Measurements from ENCODE around the gene FOXK1. TPM values are rescaled to one million over a fixed set of nuclear protein-coding genes. Genes with fewer than 3 reads are reported as not detected.
A peak's percentile ranks its signal among the peaks of the same experiment; 100 is the strongest.

The FOXK1 gene
- total RNA-seq, 1 donor from 2014 or later: 37.9 TPM

GRCh38 chr7:4738711-4739527 is 56.8 kb downstream of the FOXK1 start:
- peaks cover 65% of the 10 kb centered on the region for H3K4me1 Mint-ChIP-seq (ENCODE audit: low read depth)

GRCh38 chr7:4739528-4739992 is 57.5 kb downstream of the FOXK1 start:
- Mint-ChIP-seq H3K27me3 (ENCODE audit: insufficient read depth) (no peaks in the 10 kb centered on the region), H3K4me3 (peak overlapping the region; percentile 81), H3K27ac (peak overlapping the region; percentile 55), H3K9me3 (no peaks in the 10 kb centered on the region), H3K36me3 (ENCODE audit: low read depth) (peaks cover 21% of the 10 kb centered on the region), H3K4me1 (ENCODE audit: low read depth) (peaks cover 66% of the 10 kb centered on the region)
- no peak for DNase-seq (ENCODE audit: low spot score)
- intact Hi-C loops (cut with micrococcal nuclease): no loop called here

More at GRCh38 chr7:4738711-4739527, 56.8 kb downstream of the FOXK1 start:
- Mint-ChIP-seq H3K27ac (peak overlapping the region; percentile 55), H3K9me3 (no peaks in the 10 kb centered on the region), H3K27me3 (ENCODE audit: insufficient read depth) (no peaks in the 10 kb centered on the region), H3K36me3 (ENCODE audit: low read depth) (peaks cover 20% of the 10 kb centered on the region), H3K4me3 (peak overlapping the region; percentile 81)
- DNase-seq (ENCODE audit: low spot score): no peak
- intact Hi-C loops (cut with micrococcal nuclease): no loop called here

GRCh38 chr7:4740796-4741195 is 58.7 kb downstream of the FOXK1 start:
- peaks cover 21% of the 10 kb centered on the region for H3K36me3 Mint-ChIP-seq (ENCODE audit: low read depth)
- peaks cover 69% of the 10 kb centered on the region for H3K4me1 Mint-ChIP-seq (ENCODE audit: low read depth)
- no peaks in the 10 kb centered on the region for H3K9me3 Mint-ChIP-seq
- H3K27me3 Mint-ChIP-seq (ENCODE audit: insufficient read depth): no peaks in the 10 kb centered on the region
- intact Hi-C loops (cut with micrococcal nuclease): no loop called here
- H3K4me3 Mint-ChIP-seq: no peak overlapping the region
- no peak overlapping the region for H3K27ac Mint-ChIP-seq
- no peak for DNase-seq (ENCODE audit: low spot score)

DNA sequence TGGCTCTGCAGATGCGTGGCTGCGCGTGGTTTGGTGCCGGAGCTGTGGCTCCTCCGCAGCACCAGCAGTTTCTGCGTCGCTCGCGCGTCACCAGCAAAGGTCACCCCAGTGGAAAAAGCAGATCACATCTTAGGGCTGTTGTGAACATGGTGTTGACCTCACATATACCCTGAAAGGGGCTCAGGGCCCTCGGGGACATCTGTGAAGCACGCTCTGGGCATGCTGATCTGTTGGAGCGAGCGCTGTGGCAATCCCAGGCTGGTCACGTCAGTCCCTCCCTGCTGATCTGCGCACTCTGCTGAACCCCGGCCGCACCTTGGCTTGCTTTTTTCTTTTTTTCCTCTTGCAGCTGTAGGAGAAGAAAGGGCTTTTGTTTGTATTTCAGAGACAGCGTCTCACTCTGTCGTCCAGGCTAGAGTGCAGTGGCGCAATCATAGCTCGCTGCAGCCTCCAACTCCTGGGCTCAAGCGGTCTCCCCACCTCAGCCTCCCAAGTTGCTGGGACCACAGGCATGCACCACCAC is 60.0 kb downstream of the FOXK1 start:
- no peaks in the 10 kb centered on the region for H3K27me3 Mint-ChIP-seq (ENCODE audit: insufficient read depth)
- no peak for DNase-seq (ENCODE audit: low spot score)
- H3K4me1 Mint-ChIP-seq (ENCODE audit: low read depth): peaks cover 69% of the 10 kb centered on the region
- intact Hi-C loops (cut with micrococcal nuclease): no loop called here
- H3K36me3 Mint-ChIP-seq (ENCODE audit: low read depth): peaks cover 29% of the 10 kb centered on the region
- H3K9me3 Mint-ChIP-seq: no peaks in the 10 kb centered on the region
- no peak overlapping the region for H3K4me3 Mint-ChIP-seq
- peak overlapping the region; percentile 68 for H3K27ac Mint-ChIP-seq

- no peak for DNase-seq (ENCODE audit: low spot score)
- Mint-ChIP-seq H3K4me1 (ENCODE audit: low read depth) (peaks cover 68% of the 10 kb centered on the region), H3K27ac (peak overlapping the region; percentile 12), H3K27me3 (ENCODE audit: insufficient read depth) (no peaks in the 10 kb centered on the region), H3K4me3 (no peak overlapping the region), H3K36me3 (ENCODE audit: low read depth) (peaks cover 32% of the 10 kb centered on the region), H3K9me3 (no peaks in the 10 kb centered on the region)
- intact Hi-C loops (cut with micrococcal nuclease): no loop called here
Observed at GRCh38 chr7:4742852-4743251, 60.8 kb downstream of the FOXK1 start.

- Mint-ChIP-seq H3K4me1 (ENCODE audit: low read depth) (peaks cover 67% of the 10 kb centered on the region), H3K9me3 (no peaks in the 10 kb centered on the region), H3K27me3 (ENCODE audit: insufficient read depth) (no peaks in the 10 kb centered on the region), H3K4me3 (peak overlapping the region; percentile 83), H3K27ac (peak overlapping the region; percentile 93), H3K36me3 (ENCODE audit: low read depth) (peaks cover 35% of the 10 kb centered on the region)
- intact Hi-C loops (cut with micrococcal nuclease): loop anchor here (1.0 kb wide), 4 partner anchors 19 to 103 kb away; partner anchors contain the start of gene AP5Z1
- peak; percentile 73 for DNase-seq (ENCODE audit: low spot score)
Observed at GRCh38 chr7:4744391-4745264, 62.5 kb downstream of the FOXK1 start.

DNA sequence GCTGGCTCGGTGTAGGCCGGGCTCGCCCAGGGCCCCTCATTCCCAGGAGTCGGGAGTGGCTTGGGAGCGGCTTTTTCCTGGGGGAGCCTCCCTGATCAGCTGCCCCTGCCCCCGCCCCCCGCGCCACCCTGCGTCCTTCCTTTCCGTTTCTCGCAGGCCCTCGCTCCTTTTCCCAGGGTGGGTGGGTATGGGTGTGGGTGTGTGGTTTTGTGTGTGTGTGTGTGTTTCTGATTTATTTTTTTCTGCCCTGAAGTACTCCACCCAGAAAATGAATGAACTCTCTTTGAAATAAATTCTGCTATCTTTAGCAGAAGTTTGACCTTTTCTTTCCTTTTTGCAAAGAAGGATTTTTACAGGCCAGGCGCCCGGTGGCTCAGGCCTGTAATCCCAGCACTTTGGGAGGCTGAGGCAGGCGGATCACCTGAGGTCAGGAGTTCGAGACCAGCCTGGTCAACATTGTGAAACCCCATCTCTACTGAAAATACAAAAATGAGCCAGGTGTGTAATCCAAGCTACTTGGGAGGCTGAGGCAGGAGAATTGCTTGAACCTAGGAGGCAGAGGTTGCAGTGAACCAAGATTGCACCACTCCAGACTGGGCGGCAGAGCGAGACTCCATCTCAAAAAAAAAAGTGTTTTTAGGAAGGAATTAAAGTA is 63.3 kb downstream of the FOXK1 start:
- Mint-ChIP-seq H3K27ac (peak overlapping the region; percentile 93), H3K27me3 (ENCODE audit: insufficient read depth) (no peaks in the 10 kb centered on the region), H3K4me1 (ENCODE audit: low read depth) (peaks cover 63% of the 10 kb centered on the region), H3K4me3 (peak overlapping the region; percentile 83), H3K36me3 (ENCODE audit: low read depth) (peaks cover 32% of the 10 kb centered on the region), H3K9me3 (no peaks in the 10 kb centered on the region)
- no peak for DNase-seq (ENCODE audit: low spot score)
- intact Hi-C loops (cut with micrococcal nuclease): loop anchor here (1.0 kb wide), 1 partner anchor 104 kb away; no protein-coding TSS in a partner anchor

DNA sequence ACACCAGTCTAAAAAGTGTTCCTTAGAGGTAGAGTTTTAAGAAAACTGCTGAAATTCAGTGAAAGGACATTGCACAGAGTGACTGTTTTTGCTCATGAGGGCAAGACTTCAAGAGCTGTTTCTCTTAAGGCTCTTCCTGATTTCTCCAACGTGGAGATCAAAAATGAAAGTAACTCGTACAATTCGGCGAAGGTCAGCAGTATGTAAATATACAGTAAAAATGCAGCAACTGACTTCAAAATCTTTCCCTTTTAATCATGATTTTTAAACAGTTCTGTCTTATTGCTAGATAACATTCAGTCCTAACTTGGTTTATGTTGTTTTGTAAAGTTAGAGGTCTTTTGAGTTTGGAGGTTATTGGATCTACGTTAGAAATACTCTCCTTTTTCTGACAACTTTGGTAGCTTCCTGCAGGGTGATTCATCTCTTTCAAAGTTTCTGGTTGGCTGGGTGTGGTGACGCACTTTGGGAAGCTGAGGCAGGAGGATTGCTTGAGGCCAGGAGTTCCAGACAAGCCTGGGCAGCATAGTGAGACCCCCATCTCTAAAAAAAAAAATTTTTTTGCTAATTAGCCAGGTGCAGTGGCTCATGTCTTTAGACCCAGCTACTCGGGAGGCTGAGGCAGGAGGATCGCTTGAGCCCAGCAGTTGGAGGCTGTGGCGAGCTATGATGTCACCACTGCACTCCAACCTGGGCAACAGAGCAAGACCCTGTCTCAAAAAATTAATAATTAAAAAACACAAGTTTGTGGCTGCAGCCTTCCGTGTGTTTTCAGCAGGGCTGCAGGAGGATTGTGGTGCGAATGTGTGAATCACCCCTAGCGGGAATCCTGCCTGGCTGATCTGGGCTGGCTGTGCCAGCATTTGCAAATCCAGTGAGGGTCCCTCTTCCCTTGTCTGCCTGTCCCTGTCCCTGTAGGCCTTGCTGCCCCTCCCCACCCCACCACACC is 64.2 kb downstream of the FOXK1 start:
- DNase-seq (ENCODE audit: low spot score): no peak
- Mint-ChIP-seq H3K36me3 (ENCODE audit: low read depth) (peaks cover 32% of the 10 kb centered on the region), H3K4me3 (peak overlapping the region; percentile 83), H3K27ac (peak overlapping the region; percentile 93), H3K27me3 (ENCODE audit: insufficient read depth) (no peaks in the 10 kb centered on the region), H3K9me3 (no peaks in the 10 kb centered on the region), H3K4me1 (ENCODE audit: low read depth) (peaks cover 63% of the 10 kb centered on the region)
- intact Hi-C loops (cut with micrococcal nuclease): loop anchor here (1.0 kb wide), 2 partner anchors 8 to 105 kb away; no protein-coding TSS in a partner anchor

GRCh38 chr7:4747013-4747412 is 64.9 kb downstream of the FOXK1 start:
- H3K9me3 Mint-ChIP-seq: no peaks in the 10 kb centered on the region
- peak overlapping the region; percentile 93 for H3K27ac Mint-ChIP-seq
- no peaks in the 10 kb centered on the region for H3K27me3 Mint-ChIP-seq (ENCODE audit: insufficient read depth)
- peak overlapping the region; percentile 37 for H3K4me3 Mint-ChIP-seq
- intact Hi-C loops (cut with micrococcal nuclease): no loop called here
- DNase-seq (ENCODE audit: low spot score): no peak
- H3K36me3 Mint-ChIP-seq (ENCODE audit: low read depth): peaks cover 27% of the 10 kb centered on the region
- H3K4me1 Mint-ChIP-seq (ENCODE audit: low read depth): peaks cover 58% of the 10 kb centered on the region

- H3K27me3 Mint-ChIP-seq (ENCODE audit: insufficient read depth): no peaks in the 10 kb centered on the region
- no peak for DNase-seq (ENCODE audit: low spot score)
- intact Hi-C loops (cut with micrococcal nuclease): no loop called here
- H3K4me3 Mint-ChIP-seq: peak overlapping the region; percentile 55
- no peaks in the 10 kb centered on the region for H3K9me3 Mint-ChIP-seq
- peaks cover 26% of the 10 kb centered on the region for H3K36me3 Mint-ChIP-seq (ENCODE audit: low read depth)
- peaks cover 53% of the 10 kb centered on the region for H3K4me1 Mint-ChIP-seq (ENCODE audit: low read depth)
- H3K27ac Mint-ChIP-seq: peak overlapping the region; percentile 66
Observed at GRCh38 chr7:4747746-4748145, 65.7 kb downstream of the FOXK1 start.

DNA sequence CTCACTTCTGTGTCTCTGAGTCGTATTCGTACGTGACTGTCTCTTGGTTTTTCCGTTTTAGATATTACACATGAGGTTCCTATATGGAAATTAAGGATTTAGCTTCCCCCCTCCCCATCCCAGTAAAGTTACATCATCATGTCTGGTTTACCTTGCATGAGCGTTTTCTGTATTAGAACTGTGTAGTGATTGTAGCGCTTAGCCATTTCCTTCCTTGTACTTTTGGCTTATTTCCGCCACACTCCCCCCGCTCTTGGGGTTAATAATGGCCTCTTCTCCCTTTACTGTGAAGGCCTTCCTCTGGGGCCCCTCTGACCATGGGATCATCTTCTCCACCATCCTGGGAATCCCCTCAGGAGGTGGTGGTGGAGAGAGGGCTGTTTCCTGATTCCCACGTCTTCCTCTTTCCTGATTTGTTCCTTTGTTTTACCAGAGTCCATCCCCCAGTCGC is 66.2 kb downstream of the FOXK1 start:
- Mint-ChIP-seq H3K4me3 (peak overlapping the region; percentile 55), H3K4me1 (ENCODE audit: low read depth) (peaks cover 51% of the 10 kb centered on the region), H3K9me3 (no peaks in the 10 kb centered on the region), H3K36me3 (ENCODE audit: low read depth) (peaks cover 25% of the 10 kb centered on the region), H3K27me3 (ENCODE audit: insufficient read depth) (no peaks in the 10 kb centered on the region), H3K27ac (peak overlapping the region; percentile 66)
- no peak for DNase-seq (ENCODE audit: low spot score)
- intact Hi-C loops (cut with micrococcal nuclease): no loop called here
